ENCODE measurements around the gene ANKMY1.

Gene ANKMY1

GRCh38 chr2:240517342-240517741 lies 40.4 kb downstream of the ANKMY1 start:
- DNase-seq (ENCODE audit: low read depth): no peak
- no peak overlapping the region for H3K4me3 ChIP-seq (replicated peaks; ENCODE audit: low read depth, low read length)
- no peak for TF ChIP-seq CTCF (IDR thresholded peaks at IDR 0.05; ENCODE audit: low read length, missing control alignments)

- no peak overlapping the region for H3K4me3 ChIP-seq (replicated peaks; ENCODE audit: low read depth, low read length)
- no peak for DNase-seq (ENCODE audit: low read depth)
- no peak for TF ChIP-seq CTCF (IDR thresholded peaks at IDR 0.05; ENCODE audit: low read length, missing control alignments)
Measured at GRCh38 chr2:240514631-240515030, 43.2 kb downstream of the ANKMY1 start.

DNA sequence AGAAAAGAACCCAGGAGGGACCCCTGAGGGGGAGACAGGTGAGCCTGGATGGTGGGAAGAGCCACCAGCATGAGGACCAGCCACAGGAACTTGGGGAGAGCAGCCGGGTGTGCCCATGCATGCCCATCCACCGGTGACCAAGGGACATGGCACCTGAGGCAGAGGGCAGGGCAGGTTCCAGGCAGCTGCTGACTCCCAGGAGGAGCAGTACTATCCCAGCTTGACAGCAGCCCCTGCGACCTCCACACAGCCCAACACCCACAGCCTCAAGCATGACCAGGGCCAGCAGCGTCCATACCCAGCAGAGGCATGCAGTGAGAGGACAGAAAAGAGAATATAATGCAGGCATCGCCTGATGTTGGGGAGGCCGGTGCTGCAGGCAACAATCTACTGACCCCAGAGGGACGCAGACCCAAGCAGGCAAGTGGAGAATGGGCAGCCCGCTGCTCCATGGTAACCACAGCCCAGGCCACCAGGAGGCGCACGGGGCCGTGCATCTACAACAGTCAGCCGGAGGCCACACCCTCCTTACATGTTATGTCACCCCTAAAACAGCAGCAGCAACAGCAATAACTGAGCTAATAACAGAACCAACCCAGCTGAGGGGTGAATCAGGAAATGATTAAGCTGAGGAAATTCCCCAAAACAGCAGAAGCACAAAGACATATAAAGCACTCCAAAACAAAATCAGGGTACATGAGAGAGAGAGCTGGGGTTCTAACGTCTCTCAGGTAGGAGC lies 44.1 kb downstream of the ANKMY1 start:
- DNase-seq (ENCODE audit: low read depth): peak; percentile 82
- peak; percentile 96 for TF ChIP-seq CTCF (IDR thresholded peaks at IDR 0.05; ENCODE audit: low read length, missing control alignments)
- no peak overlapping the region for H3K4me3 ChIP-seq (replicated peaks; ENCODE audit: low read depth, low read length)

DNA sequence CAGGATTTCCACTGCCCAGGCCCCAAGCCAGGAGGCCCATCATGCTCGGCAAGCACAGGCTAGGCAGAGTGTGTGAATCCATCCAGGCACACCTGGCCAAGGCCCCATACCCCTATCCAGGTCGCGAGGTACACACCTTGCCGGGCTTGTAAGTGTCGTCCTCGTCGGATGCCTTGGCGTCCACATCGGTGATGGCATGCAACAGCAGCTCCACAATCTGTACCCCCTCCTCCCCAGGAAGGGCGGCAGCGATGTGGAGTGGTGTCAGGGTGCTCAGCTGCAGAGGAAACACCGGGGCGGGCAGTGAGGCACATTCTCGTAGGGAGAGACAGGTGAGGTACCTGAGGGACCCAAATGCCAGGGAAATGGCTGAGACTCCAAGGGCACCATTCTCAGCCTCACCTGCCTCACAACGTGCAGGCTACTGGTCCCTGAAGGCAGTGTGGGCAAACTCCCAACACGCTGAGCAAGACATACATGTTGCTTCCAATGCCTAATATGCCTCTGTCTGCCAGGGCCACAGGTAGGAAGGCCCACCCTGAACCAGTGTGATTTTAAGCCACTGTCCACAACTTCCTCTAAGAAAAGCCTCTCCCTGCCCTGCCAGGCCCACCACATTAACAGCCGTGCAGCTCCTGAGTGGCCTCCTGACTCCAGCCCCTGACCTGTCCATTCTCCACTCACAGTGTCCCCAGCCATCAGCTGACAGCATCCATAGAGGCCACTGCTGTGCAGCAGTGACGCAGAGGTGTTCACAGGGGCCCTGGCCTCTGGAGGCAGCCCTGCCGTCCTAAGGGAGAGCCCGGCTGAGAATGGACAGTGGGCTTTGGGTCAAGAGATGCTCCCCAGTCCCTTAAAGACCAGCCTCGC lies 44.9 kb downstream of the ANKMY1 start:
- no peak for TF ChIP-seq CTCF (IDR thresholded peaks at IDR 0.05; ENCODE audit: low read length, missing control alignments)
- no peak overlapping the region for H3K4me3 ChIP-seq (replicated peaks; ENCODE audit: low read depth, low read length)
- no peak for DNase-seq (ENCODE audit: low read depth)

DNA sequence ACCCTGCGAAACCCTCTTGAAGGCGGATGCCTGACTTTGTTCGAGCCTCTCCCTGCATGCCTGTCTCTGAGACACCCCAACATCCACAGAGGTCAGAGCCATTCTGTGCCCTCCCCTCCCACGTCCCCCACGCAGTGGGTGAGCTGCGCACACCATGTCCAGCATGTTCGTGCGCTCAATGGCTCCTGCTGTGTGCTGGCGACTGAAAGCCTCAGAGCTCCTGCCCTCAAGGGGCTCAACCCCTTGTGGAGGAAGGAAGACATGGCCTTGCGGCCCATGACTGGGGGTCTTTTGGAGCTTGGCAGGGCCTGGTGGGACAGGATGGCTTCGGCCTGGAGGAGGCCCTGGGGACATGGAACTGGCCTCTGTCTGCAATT lies 45.7 kb downstream of the ANKMY1 start:
- H3K4me3 ChIP-seq (replicated peaks; ENCODE audit: low read depth, low read length): no peak overlapping the region
- DNase-seq (ENCODE audit: low read depth): no peak
- no peak for TF ChIP-seq CTCF (IDR thresholded peaks at IDR 0.05; ENCODE audit: low read length, missing control alignments)

DNA sequence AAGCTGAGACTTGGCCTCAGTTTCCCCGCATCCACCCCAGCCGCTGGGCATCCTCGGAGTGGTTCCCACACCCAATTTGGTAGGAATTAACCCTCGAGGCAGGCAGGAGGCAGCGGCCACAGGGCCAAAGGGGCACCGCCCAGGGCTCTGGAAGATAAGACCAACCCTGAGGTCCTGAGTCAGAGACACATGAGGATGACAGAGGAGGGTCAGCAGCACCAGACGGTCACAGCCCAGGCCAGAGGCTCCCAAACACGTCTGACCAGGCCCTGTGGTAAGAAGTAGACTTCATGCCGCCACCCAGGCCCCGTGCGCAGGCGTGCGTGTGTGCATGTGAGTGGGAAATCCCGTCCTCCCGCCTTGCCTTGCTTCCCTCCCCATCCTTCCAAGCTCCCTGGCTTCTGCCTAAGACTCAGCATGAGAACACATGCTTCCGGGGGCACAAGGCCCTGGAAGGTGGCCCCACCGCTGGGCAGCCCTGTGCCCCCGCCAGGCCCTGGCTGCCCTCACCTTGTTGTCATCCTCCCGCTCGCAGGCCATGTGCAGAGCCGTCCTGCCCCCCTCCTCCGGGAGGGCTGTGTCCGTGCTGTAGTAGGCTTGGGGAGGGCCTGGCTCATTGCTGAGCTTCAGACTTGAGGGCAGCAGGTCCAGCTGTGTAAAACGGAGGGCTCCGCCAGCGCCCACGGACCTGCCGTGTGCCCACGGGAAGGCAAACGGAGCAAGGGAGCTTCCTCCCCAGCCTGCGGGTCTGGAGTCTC lies 46.3 kb downstream of the ANKMY1 start:
- no peak for DNase-seq (ENCODE audit: low read depth)
- no peak for TF ChIP-seq CTCF (IDR thresholded peaks at IDR 0.05; ENCODE audit: low read length, missing control alignments)
- H3K4me3 ChIP-seq (replicated peaks; ENCODE audit: low read depth, low read length): no peak overlapping the region
